Large intestine (tissue), 3 donors: Measurements from ENCODE around the gene ZNF423. TPM values are rescaled to one million over a fixed set of nuclear protein-coding genes. Genes with fewer than 3 reads are reported as not detected.

Experiments used
- DNase-seq, 2 donors: peaks; one replicate each; pipeline versions ENCODE4 v3.0.0 to v3.0.0-alpha.2; 2013
- H3K27ac ChIP-seq: one replicate; pipeline ENCODE4 v1.5.1; 2013; ENCODE audit warnings: low read length
- H3K27me3 ChIP-seq: 2 replicates; pipeline ENCODE4 v1.6.1; 2013; ENCODE audit warnings: low read length; ENCODE audit not compliant: control insufficient read depth, insufficient read depth
- H3K36me3 ChIP-seq: 2 replicates; pipeline ENCODE4 v1.6.1; 2013; ENCODE audit warnings: low read length; ENCODE audit not compliant: control insufficient read depth, insufficient read depth
- H3K4me1 ChIP-seq: one replicate; pipeline ENCODE4 v1.6.1; 2013; ENCODE audit warnings: low read length; ENCODE audit not compliant: control insufficient read depth, insufficient read depth
- H3K4me3 ChIP-seq: one replicate; pipeline ENCODE4 v1.5.1; 2013; ENCODE audit warnings: low read length
- H3K9me3 ChIP-seq: one replicate; pipeline ENCODE4 v1.6.1; 2013; ENCODE audit warnings: mild to moderate bottlenecking, low read depth, low read length, moderate library complexity; ENCODE audit not compliant: control insufficient read depth
- WGBS: methylation state at CpG from one replicate; pipeline ENCODE4 v1.1.5; 2013; ENCODE audit warnings: low lambda C conversion rate; ENCODE audit not compliant: insufficient coverage; 5-methylcytosine and 5-hydroxymethylcytosine counted together
- polyA plus RNA-seq: library from polyadenylated mRNA; unstranded; fragments of 120-200 nt; gene quantifications from one replicate; pipeline ENCODE4 v1.2.1, GENCODE V29; 2013

The ZNF423 gene
- polyA plus RNA-seq, 1 donor, result 6.7 TPM

DNA sequence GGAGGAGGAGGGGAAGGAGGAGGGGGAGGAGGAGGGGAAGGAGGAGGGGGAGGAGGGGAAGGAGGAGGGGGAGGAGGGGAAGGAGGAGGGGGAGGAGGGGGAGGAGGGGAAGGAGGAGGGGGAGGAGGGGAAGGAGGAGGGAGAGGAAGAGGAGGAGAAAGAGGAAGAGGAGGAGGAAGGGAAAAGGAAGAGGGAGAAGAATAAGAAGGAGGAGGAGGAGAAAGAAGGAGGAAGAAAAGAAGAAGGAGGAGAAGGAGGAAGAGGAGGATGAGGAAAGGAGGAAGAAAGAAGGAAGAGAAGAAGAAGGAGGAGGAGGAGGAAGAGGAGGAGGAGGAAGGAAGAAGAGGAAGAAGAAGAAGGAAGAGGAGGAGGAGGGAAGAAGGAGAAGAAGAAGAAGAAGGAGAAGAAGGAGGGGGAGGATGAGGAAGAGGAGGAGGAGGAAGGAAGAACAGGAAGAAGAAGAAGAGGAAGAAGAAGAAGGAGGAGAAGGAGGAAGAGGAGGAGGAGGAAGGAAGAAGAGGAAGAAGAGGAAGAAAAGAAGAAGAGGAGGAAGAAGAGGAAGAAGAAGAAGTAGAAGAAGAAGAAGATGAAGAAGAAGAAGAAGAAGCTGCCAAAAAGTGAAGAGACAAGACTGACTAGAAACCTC lies 378.5 kb downstream of the ZNF423 start:
- no peak for DNase-seq
- no peaks in the 10 kb centered on the region for H3K4me1 ChIP-seq
- H3K36me3 ChIP-seq, result no peaks in the 10 kb centered on the region
- no peaks in the 10 kb centered on the region for H3K9me3 ChIP-seq
- peaks cover 4% of the 10 kb centered on the region for H3K27me3 ChIP-seq
- H3K27ac ChIP-seq, result no peak overlapping the region
- no peak overlapping the region for H3K4me3 ChIP-seq

- Histone ChIP-seq H3K27me3 (peaks cover 4% of the 10 kb centered on the region), H3K36me3 (no peaks in the 10 kb centered on the region), H3K4me3 (no peak overlapping the region), H3K27ac (no peak overlapping the region), H3K4me1 (no peaks in the 10 kb centered on the region), H3K9me3 (no peaks in the 10 kb centered on the region)
- no CpG with 5 or more reads among the region's 11 CpGs for WGBS
- no peak for DNase-seq
These were observed 381.2 kb downstream of the ZNF423 start for GRCh38 chr16:49474741-49475140.

DNA sequence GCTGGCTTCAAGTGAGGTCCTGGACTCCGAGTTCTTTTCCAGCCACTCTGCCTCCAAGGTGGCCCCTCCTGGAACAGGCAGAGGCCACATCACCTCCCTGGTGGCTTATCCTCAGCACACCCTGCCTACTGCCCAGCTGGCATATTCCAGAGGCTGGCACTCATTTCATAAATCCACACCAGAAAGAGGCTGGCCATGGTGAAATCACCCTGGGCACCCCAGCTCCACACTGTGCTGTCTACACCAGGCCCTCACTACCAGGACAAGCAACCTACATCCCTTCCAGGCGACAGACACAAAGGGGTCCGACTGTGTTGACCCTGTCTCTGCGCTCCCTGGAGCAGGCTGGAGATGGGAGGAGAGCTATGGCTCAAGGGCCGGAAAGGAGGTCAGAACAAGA lies 382.1 kb downstream of the ZNF423 start:
- Histone ChIP-seq H3K4me1 (no peaks in the 10 kb centered on the region), H3K27me3 (peaks cover 4% of the 10 kb centered on the region), H3K4me3 (no peak overlapping the region), H3K9me3 (no peaks in the 10 kb centered on the region), H3K36me3 (no peaks in the 10 kb centered on the region), H3K27ac (no peak overlapping the region)
- no peak for DNase-seq
- no CpG with 5 or more reads among the region's 5 CpGs for WGBS

DNA sequence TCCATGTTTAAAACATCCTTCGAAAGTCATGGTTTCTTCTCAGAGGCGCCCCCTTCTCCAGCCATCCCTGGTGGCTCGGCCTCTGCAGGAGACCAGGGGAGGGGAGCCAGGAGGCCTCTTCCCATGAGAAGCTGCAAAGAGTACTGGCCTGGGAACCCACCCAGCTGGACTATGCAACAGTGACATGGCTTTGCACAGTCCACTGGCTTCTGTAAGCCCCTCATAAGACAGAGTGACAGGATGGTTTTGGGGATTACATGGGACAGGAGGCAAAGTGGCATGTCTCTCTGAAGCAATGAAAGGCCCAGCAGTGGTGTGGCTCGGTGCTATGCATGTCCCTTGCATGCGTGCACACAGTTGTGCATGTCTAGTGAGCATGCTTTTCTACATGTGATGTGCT lies 382.8 kb downstream of the ZNF423 start:
- Histone ChIP-seq H3K9me3 (no peaks in the 10 kb centered on the region), H3K4me1 (no peaks in the 10 kb centered on the region), H3K27me3 (peaks cover under 1% of the 10 kb centered on the region), H3K36me3 (no peaks in the 10 kb centered on the region), H3K4me3 (no peak overlapping the region), H3K27ac (no peak overlapping the region)
- WGBS, result no CpG with 5 or more reads among the region's 5 CpGs
- DNase-seq, result no peak

DNA sequence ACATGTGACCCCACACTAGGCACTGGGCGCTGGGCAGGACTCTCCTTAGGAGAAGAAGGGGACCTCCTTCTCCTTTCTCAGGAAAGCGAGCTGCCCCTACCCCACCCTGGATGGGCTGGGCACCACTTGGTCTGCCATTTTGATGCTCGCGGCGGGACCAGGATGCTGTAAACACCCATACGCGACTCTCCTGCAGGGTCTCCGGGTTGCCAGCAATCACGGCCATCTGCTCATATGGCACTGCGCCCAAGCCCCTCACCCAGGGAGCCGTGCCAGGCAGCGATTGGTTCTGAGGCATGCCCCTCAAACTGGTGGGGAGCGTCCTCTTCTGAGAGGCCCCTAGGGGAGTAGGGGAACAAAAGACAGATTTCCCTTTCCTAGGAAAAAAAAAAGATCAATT lies 383.3 kb downstream of the ZNF423 start:
- Histone ChIP-seq H3K4me1 (no peaks in the 10 kb centered on the region), H3K9me3 (no peaks in the 10 kb centered on the region), H3K27ac (no peak overlapping the region), H3K4me3 (no peak overlapping the region), H3K27me3 (no peaks in the 10 kb centered on the region), H3K36me3 (no peaks in the 10 kb centered on the region)
- no peak for DNase-seq
- no CpG with 5 or more reads among the region's 13 CpGs for WGBS

DNA sequence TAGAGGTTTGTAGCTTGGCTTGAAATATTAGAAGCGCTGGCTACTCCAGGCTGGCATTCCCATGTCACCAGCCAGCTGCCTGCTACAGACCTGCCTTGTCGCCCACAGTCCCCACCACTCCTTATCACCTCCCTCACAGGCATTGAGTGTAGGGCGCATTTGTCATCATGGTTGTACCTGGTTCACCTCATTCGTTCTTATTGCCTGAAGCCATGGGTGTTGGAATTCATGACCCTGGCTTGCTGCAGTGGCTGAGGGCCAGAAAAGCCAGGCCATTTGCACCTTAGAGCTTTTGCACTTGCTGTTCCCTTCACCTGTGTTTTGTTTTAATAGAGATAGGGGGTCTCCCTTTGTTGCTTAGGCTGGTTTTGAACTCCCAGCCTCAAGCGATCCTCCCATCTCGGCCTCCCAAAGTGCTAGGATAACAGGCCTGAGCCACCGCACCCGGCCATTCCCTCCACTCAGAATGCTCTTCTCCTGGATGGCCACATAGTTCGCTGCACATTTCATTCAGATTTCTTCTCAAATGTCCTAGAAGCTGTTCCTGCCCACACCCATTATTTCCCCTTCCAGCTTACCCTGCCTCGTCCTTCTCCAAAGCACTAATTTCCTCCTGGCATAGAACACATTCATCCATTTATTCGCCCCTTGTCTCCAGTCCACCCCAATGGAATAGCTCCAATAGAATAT lies 384.7 kb downstream of the ZNF423 start:
- Histone ChIP-seq H3K36me3 (no peaks in the 10 kb centered on the region), H3K4me3 (no peak overlapping the region), H3K4me1 (no peaks in the 10 kb centered on the region), H3K9me3 (no peaks in the 10 kb centered on the region), H3K27ac (no peak overlapping the region), H3K27me3 (peaks cover 3% of the 10 kb centered on the region)
- WGBS, result 88% methylated on average over 3 of the region's 11 CpGs
- no peak for DNase-seq

DNA sequence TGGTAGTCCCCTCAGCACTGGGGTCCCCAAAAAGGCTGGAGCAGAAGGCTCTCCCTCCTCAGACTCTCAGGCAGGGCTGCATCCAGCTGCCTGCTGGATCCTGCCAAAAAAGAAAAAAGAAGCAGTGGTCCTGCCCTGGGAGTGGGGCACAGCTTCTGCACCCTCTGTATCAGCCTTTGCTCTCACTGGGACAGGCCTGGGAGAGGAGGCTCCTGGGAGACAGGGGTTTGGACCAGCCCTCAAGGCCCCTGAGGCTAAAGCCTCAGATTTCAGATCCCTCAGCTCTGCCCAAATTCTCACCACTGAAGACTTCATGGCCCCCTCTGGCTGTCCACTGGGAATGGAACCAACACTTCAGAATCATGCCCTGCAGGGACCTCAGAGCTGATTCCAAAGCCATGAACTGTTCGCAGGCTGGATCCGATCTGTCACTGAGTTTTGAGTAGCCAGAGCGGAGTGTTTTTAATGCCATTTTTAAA lies 385.4 kb downstream of the ZNF423 start:
- no peak for DNase-seq
- H3K9me3 ChIP-seq, result no peaks in the 10 kb centered on the region
- peaks cover 7% of the 10 kb centered on the region for H3K27me3 ChIP-seq
- no CpG with 5 or more reads among the region's 3 CpGs for WGBS
- no peaks in the 10 kb centered on the region for H3K4me1 ChIP-seq
- no peaks in the 10 kb centered on the region for H3K36me3 ChIP-seq
- no peak overlapping the region for H3K4me3 ChIP-seq
- H3K27ac ChIP-seq, result no peak overlapping the region

DNA sequence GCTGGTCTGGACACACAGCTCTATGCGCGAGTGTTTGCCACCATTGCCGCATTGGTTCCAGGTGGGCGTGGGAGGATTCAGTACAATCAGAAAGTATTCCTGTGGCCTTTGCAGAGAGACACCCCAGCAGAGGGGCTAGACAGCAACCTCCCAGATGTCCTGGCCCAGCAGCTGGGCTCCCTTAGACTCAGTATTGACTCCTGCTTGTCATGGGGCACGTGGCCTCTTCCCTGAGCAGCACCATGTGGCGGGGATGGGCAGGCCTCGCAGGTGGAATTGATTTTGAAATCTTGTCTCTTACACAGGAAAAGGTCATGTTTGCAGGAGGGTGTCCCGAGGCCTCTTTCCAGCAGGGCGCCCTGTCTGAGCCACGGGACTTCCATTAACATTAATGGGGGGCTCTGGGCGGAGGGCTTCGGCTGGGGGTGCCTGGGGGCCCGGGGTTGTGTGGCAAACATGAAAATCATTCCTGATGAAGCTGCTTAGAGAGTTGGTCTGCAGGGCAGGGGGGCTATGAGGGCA lies 385.9 kb downstream of the ZNF423 start:
- no peak for DNase-seq
- Histone ChIP-seq H3K4me3 (no peak overlapping the region), H3K27ac (no peak overlapping the region), H3K9me3 (no peaks in the 10 kb centered on the region), H3K36me3 (no peaks in the 10 kb centered on the region), H3K27me3 (peaks cover 12% of the 10 kb centered on the region), H3K4me1 (no peaks in the 10 kb centered on the region)
- no CpG with 5 or more reads among the region's 13 CpGs for WGBS

DNA sequence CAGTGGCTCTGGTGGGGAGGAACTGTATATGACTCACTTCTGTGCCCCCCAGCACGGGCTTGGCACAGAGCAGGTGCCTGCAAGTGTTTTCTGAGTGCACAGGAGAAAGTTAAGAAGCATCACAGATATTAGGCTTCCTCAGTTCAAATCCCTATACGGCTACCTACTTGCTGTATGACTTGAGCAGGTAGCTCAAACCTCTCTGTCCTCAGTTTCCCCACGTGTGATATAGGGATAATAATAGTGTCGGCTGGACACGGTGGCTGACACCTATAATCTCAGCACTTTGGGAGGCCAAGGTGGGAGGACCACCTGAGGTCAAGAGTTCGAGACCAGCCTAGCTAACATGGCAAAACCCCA lies 386.6 kb downstream of the ZNF423 start:
- no CpG with 5 or more reads among the region's 6 CpGs for WGBS

GRCh38 chr16:49468611-49469310 lies 387.2 kb downstream of the ZNF423 start:
- Histone ChIP-seq H3K4me3 (no peak overlapping the region), H3K27me3 (peaks cover 24% of the 10 kb centered on the region), H3K4me1 (peaks cover 3% of the 10 kb centered on the region), H3K9me3 (no peaks in the 10 kb centered on the region), H3K27ac (no peak overlapping the region), H3K36me3 (no peaks in the 10 kb centered on the region)
- WGBS, result no CpG with 5 or more reads among the region's 3 CpGs
- no peak for DNase-seq

More for the DNA sequence above, 386.6 kb downstream of the ZNF423 start:
- Histone ChIP-seq H3K27ac (no peak overlapping the region), H3K4me1 (peaks cover 3% of the 10 kb centered on the region), H3K27me3 (peaks cover 19% of the 10 kb centered on the region), H3K36me3 (no peaks in the 10 kb centered on the region), H3K9me3 (no peaks in the 10 kb centered on the region), H3K4me3 (no peak overlapping the region)
- DNase-seq, result no peak
